NCI-H128 (cell line): ENCODE results near the gene FCRL6.

Source experiments
- DNase-seq: peaks from one replicate; lab custom pipeline; 2025; ENCODE audit not compliant: unreplicated experiment; lab: John Stamatoyannopoulos, UW

Gene FCRL6

DNA sequence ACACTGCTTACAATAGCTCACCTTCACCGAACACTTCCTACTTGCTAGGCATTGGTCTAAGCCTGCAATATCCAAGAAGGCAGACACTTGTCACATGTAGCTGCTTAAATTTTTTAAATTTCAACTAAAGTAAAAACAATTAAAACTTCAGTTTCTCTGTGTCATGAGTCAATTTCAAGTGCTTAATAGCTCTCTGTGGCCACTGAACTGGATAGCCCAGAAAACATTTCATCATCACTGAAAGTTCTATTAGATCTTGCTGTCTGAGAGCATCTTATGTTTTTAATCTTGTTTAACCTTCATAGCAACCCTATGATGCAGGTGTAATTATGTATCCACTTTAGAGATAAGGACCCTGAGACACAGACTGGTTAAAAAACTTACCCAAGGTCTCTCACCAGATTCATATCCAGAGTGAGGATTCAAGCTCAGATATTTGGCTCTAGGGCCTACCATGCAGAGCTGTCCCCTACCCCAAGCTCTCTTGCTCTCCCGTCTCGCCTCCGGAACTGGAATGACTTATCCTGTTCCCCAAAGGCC lies 2.6 kb upstream of the FCRL6 start:
- no peak for DNase-seq

DNA sequence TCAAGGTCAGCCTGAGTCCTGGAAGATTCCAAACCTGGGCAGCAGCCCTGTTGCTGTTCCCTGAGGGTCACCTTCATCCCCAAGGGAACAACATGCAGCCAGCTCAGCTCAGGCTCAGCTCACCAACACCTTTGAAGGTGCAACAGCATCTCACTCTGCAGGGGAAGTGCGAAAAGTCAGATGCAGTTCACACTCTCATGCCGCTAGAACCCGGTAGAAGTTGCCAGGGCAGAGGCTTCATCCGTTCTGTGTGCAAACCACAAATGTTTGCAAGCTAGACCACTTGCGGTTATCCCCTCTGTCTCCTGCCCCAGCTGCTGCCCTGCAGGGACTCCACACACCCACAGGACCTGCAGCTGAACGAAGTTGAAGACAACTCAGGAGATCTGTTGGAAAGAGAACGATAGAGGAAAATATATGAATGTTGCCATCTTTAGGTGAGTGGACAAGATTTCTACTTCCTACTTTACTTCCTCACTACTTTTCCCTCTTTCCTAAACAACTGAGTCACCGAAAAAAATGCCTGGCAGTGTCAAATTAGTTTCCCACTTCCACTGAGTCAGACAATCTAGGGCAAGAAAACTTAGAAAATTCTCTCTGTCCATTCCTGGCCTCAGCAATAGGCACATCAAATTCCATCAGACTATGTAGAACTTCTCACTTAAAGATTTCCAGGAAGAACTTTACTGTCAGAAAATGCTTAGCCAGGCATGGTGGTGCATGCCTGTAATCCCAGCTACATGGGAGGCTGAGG lies 1.8 kb upstream of the FCRL6 start:
- no peak for DNase-seq

GRCh38 chr1:159803956-159804689 lies 2.0 kb downstream of the FCRL6 start:
- no peak for DNase-seq

DNA sequence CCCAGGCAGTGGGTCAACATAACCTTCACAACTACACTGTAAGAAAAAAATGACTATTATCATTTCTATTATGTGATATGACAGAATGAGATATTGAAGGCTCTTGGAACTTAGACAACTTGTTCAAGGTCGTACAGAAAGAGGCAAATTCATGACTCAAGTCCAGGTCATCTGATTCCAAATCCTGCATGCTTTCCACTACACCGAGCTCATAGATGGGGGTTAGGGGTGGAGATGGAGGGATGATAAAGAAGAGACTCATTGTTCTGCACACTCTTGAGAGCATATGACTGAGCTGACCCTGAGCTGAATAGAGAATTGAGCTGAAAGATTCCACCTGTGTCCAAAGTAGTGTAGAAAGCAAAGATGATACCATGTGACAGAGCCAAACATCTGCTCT lies 2.8 kb downstream of the FCRL6 start:
- no peak for DNase-seq

DNA sequence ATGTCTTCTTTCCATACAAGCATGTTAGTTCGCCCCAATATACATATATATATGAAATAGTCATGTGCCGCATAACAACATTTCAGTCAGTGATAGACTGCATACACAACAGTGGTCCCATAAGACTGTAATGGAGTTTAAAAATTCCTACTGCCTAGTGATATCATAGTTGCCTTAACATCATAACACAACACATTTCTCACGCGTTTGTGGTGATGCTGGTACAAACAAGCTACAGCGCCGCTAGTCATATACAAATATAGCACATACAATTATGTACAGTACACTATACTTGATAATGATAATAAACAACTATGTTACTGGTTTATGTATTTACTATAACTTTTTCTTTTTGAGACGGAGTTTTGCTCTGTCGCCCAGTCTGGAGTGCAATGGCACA lies 13.8 kb downstream of the FCRL6 start:
- no peak for DNase-seq

DNA sequence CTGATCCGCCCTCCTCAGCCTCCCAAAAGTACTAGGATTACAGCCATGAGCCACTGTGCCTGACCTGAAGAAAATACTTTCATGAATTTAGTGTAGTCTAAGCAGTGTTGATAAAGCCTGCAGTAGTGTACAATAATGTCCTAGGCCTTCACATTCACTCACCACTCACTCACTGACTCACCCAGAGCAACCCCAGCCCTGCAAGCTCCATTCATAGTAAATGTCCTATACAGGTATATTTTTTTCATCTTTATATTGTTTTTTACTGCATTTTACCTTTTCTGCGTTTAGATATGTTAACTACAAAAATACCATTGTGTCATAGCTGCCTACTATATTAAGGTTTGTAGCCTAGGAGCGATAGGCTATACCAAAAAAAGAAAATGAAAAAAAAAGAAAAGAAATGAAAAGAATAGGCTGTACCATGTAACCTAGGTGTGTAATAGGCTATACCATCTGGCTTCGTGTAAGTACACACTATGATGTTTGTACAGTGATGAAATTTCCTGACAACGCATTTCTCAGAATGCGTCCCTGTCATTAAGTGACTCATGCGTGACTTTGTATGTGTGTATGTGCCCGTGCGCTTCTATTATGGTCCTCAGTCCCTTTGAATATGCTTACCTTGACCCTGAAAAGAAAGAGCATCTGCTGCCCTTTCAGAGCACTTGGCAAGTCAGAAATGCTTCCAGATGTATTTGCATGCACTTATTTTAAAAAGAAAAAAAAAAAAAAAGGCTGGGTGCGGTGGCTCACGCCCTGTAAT lies 15.3 kb downstream of the FCRL6 start:
- no peak for DNase-seq

DNA sequence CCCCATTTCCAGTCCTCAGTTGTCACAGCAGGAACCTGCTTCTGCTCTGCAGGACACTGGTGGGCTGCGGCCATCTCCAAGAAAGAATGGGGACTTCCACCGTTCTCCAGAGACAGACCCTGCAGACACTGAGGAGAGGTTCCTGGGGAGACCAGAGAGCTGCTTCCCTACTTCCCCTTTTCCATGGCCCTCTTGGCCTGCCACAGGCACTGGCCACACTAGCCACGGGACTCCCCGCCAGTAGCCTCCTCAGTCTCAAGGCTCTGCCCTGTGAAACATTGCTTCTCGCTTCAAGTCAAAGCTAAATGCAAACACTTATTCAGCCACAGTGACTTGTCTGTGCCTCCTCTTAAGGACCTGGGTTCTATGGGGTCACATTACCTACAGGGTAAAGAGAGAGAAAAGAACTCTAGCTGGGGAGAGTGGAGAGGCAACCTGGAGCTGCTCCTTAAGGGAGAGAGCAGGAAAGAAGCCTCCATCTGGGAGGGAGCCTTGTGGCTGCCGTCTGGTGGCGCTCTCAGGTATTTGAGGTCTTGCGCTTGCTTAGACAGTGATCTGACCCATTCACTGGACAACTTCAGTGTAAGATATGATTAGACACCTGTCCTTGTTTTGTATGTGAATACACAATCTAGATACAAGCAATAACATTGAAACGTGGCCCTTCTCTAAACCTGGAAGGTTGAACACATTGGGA lies 19.2 kb downstream of the FCRL6 start:
- DNase-seq = no peak

- DNase-seq = no peak
Observed at GRCh38 chr1:159823406-159823805, 21.2 kb downstream of the FCRL6 start.

- DNase-seq = no peak
Observed at GRCh38 chr1:159825564-159825963, 23.4 kb downstream of the FCRL6 start.

GRCh38 chr1:159826441-159827101 lies 24.4 kb downstream of the FCRL6 start, which contains the start of gene SLAMF8:
Gene SLAMF8, plus strand, starts transcription at chr1:159826873. Its CDS starts 26 bp downstream, at chr1:159826899.
- DNase-seq = no peak

DNA sequence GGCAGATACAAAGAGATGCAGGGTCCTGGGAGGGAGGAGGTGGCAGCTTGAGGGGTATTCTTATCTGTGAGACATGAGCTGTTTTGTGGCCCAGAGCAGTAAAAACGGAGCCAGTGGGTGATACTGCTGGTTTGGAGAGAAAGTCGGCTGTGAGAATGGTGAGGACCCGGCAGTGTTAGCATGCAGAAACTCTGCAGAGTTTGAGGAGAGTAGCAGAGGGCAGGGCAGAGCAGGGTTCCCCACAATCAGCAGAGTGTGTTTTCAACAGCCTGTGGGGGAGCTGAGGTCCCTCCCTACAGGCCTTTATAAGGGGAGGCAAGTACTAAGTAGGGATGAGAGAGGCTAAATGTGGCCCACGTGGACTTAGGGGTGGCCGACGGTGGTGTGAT lies 24.9 kb downstream of the FCRL6 start:
- DNase-seq = no peak

GRCh38 chr1:159827549-159827948 lies 25.4 kb downstream of the FCRL6 start:
- no peak for DNase-seq

GRCh38 chr1:159828176-159828575 lies 26.0 kb downstream of the FCRL6 start:
- DNase-seq = no peak

DNA sequence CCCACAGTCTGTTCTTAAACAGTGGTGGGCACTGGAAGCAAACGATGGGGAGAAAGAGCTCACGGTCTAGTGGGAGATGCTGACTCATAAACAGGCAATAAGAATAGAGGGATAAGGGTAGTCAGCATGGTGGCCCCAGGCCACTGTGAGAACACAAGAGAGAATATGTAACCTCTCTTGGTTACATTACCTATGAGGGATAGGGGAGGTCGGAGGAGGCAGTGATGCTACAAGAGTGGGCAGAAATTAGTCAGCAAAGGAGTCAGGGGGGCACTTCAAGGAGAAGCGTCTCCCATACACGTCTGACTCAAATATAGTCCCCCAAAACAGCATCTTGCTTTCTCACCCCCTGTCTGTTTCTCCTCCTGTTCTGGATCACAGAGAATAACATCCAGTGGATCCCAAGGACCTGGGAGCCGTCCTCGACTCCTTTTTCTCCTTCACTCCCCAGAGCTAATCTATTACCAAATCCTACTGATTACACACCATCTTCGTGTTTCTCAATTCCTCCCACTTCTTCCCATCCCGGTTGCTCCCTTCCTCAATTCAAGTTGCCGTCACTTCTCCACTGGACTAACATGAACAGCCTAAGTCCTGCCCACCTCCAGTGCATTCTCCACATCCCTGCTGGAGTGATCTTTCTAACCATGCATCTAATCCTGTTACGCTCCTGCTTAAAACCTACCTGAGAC lies 26.6 kb downstream of the FCRL6 start:
- no peak for DNase-seq

DNA sequence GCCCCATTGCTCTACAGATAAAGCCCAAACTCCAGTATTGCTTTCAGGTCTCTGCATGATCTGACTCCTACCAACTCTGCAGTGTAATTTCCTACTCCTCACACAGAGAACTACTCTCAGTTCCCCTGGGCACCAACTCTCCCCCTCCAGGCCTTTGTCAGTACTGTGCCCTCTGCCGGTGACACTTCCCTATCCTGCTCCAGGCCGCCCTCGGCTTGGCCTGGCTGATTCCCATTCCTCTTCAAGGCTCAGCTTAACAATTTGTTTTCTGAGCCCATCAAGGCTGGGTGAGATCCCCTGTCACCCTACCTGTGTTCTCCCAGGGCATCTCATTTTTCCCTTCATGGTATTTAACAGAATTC lies 27.1 kb downstream of the FCRL6 start:
- DNase-seq = no peak

DNA sequence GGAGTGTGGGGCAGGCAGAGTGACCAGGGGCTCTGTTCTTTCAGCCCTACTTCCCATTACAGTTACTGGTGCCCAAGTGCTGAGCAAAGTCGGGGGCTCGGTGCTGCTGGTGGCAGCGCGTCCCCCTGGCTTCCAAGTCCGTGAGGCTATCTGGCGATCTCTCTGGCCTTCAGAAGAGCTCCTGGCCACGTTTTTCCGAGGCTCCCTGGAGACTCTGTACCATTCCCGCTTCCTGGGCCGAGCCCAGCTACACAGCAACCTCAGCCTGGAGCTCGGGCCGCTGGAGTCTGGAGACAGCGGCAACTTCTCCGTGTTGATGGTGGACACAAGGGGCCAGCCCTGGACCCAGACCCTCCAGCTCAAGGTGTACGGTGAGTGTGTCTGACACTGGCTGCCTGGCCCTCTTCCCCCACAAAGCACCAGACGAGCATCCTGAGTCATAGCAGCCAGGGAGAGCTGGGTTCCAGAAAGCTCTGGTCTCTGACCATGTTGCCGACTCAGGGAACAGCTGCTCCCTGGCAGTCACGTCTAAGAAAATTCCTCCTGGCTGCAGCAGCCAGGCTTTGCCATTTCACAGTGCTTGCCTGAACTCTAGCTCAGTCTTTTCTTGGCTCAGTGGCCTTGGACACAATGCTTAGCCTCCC lies 27.8 kb downstream of the FCRL6 start:
- DNase-seq = no peak

DNA sequence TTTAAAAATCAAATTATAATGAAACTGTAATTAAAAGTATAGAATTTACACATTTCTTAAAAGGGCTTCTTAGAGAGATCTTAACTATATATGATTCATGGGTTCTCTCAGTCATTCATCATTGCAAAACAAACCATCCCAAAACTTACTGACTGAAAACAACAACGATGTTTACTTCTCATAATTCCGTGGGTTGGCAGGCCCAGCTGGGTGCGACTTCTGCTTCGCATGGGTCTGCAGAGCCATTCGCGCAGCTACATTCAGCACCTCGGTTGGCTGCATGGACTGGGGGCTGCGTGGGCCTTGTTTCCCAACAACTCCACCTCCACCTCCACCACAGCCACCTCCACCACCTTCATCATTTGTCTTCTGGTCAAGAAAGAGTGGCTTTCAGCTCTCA lies 28.6 kb downstream of the FCRL6 start:
- no peak for DNase-seq

- no peak for DNase-seq
Observed at GRCh38 chr1:159831412-159832141, 29.4 kb downstream of the FCRL6 start.

DNA sequence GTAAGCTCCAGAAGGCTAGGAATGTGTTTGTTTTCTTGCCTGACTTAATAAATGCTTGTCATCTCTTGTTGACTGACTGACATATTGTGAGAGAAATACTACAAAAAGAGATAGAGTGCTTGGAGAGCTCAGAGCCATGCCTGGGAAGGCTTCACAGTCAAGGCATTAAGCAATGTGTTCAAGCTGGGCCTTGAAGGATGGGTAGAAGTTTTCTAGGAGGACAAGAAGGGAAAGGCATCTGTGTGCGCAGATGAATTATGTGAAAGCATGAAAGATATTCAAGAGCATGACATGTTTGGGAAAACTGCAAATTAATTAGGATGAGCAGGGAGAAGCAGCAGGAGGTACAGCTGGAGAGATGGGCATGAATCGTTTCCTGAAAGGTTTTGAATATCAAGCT lies 30.1 kb downstream of the FCRL6 start:
- DNase-seq = no peak
